ENCODE measurements around the gene MORN5.

GRCh38 chr9:122118343-122119165 is 41.2 kb upstream of the MORN5 start:
- no peak for TF ChIP-seq EZH2phosphoT487 (IDR thresholded peaks at IDR 0.05; ENCODE audit: insufficient read depth, low read depth)
- no peak for TF ChIP-seq EZH2 (IDR thresholded peaks at IDR 0.05; ENCODE audit: insufficient read depth, poor library complexity, severe bottlenecking)

All from GM23248 (cell line).